OCI-M2 (cell line): ENCODE measurements around the gene LAMB1.

Source experiments
- DNase-seq: peaks from one replicate; lab custom pipeline; 2025; ENCODE audit not compliant: unreplicated experiment; lab: John Stamatoyannopoulos, UW

The LAMB1 gene

GRCh38 chr7:107948645-107949442 is 54.1 kb downstream of the LAMB1 start:
- no peak for DNase-seq

- DNase-seq: no peak
Measured at GRCh38 chr7:107946881-107947280, 56.1 kb downstream of the LAMB1 start.

GRCh38 chr7:107946451-107946850 is 56.5 kb downstream of the LAMB1 start:
- no peak for DNase-seq

- no peak for DNase-seq
Measured at GRCh38 chr7:107945332-107945731, 57.6 kb downstream of the LAMB1 start.

GRCh38 chr7:107944411-107945169 is 58.4 kb downstream of the LAMB1 start:
- DNase-seq: no peak

GRCh38 chr7:107943018-107943417 is 59.9 kb downstream of the LAMB1 start:
- DNase-seq: no peak

- DNase-seq: no peak
Measured at GRCh38 chr7:107940951-107941350, 62.0 kb downstream of the LAMB1 start.

- DNase-seq: no peak
Measured at GRCh38 chr7:107939573-107940489, 63.1 kb downstream of the LAMB1 start.

GRCh38 chr7:107938456-107939250 is 64.3 kb downstream of the LAMB1 start:
- DNase-seq: no peak

- no peak for DNase-seq
Measured at GRCh38 chr7:107937531-107937930, 65.4 kb downstream of the LAMB1 start.

- no peak for DNase-seq
Measured at GRCh38 chr7:107936312-107936711, 66.6 kb downstream of the LAMB1 start.

- DNase-seq: no peak
Measured at GRCh38 chr7:107934991-107935770, 67.8 kb downstream of the LAMB1 start.

- no peak for DNase-seq
Measured at GRCh38 chr7:107933386-107934013, 69.5 kb downstream of the LAMB1 start.

GRCh38 chr7:107932805-107933204 is 70.2 kb downstream of the LAMB1 start:
- no peak for DNase-seq

- DNase-seq: no peak
Measured at GRCh38 chr7:107931740-107932515, 71.0 kb downstream of the LAMB1 start.

- DNase-seq: no peak
Measured at GRCh38 chr7:107926481-107926880, 76.5 kb downstream of the LAMB1 start.

- DNase-seq: no peak
Measured at GRCh38 chr7:107924841-107925504, 78.0 kb downstream of the LAMB1 start.

- no peak for DNase-seq
Measured at GRCh38 chr7:107922886-107923285, 80.1 kb downstream of the LAMB1 start.
